Skin of body (tissue), 2 donors: ENCODE results near the gene USP27X. TPM values are rescaled to one million over a fixed set of nuclear protein-coding genes. Genes with fewer than 3 reads are reported as not detected.
A peak's percentile ranks its signal among the peaks of the same experiment; 100 is the strongest.

Experiments used
- DNase-seq: peaks from one replicate; lab custom pipeline; 2025; lab: John Stamatoyannopoulos, UW
- total RNA-seq: library from RNA; depleted of rRNA; stranded (reverse); fragments of >200 nt; gene quantifications from one replicate; pipeline ENCODE4 v1.2.3, GENCODE V29; 2014

Gene USP27X
- total RNA-seq, 1 donor from 2014 or later, result 3.1 TPM

DNA sequence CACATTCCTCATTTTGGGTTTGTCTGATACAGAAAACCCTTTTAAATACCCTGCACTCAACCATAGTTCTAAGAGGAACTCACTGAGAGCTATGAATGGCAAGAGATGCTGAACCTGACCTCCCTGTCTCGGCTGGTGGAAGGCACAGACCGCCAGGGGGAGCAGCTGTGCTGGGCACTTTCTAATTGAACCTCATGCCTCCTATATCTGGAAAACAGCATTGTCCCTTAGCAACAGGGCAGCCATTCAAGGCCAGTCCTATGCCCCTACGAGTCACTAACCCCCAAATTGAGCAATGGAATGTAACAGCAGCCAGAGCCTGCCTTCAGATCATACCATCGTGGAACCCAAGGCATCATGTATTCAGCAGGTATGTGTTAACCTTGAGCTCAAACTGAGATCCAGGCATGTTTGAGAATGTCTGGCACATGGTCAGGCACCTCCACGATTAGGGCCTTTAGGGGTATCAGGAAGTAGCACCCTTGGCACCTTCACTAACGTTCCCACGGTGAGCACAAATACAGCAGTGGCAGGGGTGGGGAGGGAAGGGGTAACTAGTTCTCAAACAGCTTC is 5.1 kb downstream of the USP27X start:
- DNase-seq, result no peak

DNA sequence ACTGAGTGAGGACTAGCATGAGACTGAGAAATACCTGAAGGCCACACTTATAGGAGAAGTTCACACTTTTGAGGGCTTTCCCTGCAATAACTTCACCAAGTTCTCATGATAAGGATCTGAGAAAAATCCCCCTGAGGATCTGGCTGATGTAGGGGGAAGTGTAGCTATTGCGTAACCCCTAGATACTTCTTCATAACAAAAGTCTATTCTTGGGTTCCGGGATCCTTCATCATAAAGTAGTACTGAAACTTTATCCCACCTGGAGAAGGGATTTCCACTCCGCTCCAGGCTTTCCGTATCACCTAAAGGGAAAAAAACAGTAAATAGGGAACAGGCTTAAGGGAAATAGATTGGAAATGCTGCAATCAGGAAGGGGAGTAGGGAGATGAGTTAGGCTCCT is 13.3 kb downstream of the USP27X start:
- no peak for DNase-seq

DNA sequence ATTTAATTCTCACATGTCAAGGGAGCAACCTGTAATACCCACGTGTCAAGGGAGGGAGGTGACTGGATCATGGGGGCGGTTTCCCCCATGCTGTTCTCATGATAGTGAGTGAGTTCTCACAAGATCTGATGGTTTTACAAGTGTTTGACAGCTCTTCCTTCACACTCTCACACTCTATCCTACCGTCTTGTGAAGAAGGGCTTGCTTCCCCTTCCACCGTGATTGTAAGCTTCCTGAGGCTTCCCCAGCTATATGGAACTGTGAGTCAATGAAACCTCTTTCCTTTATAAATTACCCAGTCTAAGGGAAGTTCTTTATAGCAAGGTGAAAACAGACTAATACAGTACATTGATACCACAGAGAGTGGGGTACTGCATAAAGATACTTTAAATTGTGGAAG is 17.7 kb downstream of the USP27X start:
- DNase-seq, result no peak

DNA sequence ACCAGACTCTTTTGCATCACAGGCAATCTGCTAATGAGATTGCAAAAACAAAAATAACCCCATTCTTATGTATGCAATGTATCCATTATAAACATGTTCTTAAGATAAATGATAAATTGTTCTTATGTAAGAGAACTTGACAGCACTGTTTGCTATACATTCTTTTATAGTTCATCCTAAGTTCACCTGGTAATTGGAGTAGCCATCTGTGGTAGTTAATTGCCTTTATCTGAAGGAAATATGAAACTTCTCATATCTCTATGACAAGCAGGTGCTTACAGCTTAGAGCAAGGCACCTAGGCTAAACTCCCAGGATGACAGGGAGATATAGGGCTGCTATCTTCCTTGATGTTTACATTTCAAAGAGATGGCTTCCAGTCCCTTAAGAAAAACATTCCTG is 21.8 kb downstream of the USP27X start:
- no peak for DNase-seq

DNA sequence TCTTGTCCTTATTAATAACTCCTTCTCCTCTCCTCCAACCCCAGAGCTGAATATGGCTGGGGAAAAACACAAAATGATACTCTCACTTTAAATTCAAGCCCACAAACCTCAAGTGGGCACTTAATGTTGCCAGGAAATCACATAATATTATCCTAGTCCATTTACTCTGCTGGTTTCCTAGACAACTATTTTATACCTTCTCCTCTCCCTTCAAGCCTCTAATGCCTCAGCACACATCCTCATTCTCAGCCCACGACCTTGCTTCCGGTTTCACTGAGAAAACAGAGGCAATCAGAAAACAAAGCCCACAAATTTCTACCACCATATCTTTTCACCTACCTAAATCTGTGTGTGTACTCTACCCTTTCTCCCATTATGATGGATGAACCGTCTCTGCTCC is 31.1 kb downstream of the USP27X start:
- no peak for DNase-seq

DNA sequence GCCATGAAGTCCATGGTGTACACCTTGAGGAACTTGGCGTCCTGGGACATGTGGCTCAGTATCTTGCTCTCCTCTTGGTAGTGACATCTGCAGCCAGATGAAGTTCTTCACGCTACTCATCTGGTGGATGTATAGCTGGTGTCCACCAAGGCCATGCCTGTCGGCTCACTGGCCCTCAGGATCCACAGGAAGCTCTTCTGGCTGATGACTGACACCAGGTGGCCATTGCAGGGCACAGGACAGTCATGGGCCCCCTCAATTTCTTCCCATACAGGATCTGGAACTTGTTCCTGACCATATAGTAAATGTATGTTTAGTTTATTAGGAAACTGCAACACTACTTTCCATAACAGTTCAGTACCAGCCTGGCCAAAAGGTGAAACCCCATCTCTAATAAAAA is 32.8 kb downstream of the USP27X start:
- no peak for DNase-seq

DNA sequence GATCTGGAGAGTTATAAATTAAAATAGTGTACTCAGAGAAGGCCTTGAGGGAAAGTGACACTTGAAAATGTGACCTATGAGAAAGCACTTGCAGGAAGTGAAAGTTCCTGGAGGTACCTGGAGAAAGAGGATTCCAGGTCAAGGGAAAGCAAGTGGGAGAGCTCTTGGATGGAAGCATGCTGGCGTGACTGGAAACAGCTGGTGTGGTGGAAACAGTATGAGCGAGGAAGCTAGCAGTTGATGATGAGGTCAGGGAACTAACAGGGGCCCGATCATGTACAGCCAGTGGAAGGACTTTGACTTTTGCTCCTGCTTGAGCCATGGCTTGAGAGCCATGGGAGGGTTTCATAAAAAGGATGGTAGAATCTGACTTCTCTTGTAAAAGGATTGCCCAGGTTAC is 33.6 kb downstream of the USP27X start:
- no peak for DNase-seq

DNA sequence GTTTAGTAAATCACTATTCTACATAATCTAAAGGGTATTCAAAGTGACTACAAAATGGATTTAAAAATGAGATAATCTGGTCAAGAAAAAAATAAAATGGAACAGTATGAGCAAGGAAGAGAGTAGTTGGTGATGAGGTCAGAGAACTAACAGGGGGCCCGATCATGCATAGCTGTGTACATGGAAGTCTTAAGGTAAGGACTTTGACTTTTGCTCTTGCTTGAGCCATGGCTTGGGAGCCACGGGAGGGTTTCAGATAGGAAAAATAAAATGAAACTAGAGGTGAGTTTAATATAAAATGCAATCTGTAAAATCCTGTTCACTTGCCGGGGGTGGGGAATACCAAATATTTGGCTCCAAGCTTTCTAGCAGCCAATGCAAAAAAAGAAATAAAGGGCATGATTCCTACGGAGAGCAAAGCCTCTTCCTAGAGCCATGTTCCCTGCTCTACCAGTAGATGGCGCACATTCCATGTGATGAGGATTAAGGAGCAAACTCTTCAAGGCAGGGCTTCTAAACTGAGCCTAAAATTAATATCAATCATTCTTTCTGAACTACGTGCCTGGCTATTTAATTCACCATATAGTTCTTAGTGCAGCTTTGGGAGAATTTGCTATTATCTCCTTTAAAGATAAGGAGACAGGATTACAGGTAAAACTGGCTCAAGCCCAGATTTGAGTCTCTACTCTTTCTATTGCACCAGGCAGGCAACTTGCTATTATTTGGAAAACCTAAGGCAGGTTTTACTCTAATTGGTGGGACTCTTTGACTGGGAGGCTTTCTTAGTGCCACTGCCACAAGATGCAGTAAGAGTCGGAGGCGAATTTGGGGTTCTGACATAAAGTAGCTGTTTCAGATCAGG is 36.3 kb downstream of the USP27X start:
- DNase-seq, result peak; percentile 3

DNA sequence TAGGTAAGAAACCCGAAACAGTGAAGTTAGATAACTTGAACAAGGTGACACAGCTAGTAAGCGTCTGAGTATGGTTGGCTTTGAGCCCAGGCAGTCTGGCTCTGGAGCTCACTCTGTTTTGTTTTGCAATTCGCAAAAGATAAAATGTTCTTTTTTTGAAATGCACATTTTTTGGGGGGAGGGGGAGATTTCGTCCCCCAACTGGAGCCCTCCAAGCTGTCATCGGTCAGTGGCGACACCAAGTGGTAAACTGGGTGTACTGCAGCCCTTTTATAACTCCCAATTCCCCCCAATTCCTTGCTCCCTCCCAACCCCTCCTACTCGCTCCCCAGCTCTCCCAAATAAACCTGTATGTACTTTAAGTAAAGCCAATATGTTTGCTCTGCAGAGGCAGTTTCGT is 40.3 kb downstream of the USP27X start:
- DNase-seq, result no peak

DNA sequence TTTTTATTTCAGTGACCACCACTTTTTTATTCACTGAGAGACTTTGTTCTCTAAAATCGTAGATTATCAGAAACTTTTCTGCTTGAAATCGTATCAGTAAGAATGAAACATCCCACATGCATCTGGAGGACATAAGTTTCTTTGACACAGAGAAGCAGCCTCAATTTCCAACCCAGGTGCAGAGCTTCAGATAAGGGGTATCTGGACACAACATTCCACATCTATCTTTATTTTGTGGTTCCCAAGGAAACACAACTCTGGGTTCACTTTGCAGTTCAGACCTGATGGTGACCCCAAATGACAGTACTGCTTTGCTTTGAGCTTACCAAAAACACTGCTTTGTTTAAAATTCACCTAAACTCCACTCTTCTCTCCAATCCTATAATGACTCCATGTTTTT is 41.8 kb downstream of the USP27X start:
- no peak for DNase-seq

DNA sequence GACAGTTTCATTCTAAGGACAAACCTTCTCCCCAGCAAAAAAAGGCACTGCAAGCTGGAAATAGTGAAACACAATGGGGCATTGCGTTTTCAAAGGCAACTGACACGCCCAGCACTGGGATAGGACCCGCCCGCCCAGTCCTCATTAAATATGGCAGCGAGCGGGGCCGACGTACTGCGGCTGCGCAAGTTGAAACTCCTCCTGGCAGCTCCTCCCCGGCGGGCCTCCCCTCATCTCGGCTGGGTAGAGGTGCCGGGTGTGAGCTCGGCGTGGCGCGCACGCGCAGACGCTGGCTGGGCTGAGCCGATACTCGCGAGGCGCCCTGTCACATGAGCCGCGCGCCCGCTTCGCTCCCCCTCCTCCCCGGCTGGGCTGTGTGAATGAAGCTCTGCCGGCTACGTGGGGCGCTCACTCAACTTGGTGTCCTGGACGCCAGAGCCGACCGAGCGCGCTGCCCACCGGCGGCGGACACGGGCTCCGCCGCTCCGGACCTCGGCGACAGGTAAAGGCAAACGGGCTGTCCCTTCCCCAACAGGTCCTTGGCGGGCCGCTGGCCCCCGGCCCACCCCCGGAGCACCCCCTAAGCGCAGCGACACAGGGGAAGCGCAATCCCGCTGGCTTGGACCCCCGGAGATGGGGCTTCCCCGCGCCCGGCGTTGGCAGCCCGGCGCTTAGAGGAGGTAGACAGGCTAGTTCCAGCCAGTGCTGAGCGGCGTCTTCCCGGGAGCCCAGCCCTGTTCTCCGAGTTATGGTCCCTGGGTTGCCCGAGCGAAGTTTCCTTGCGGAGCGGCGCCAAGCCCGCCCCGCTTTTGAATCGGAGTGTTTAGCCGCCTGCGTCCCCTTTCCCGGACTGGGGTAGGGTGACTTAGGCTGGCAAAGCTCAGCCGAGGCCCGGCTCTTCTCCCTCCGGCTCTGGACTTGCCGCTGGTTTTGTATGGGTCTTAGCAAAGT is 43.3 kb downstream of the USP27X start, which contains the start of gene CLCN5:
TSS of gene CLCN5 (plus strand) at position 306 of the 951 bp plus-strand sequence. CDS start 2,703 bp downstream, outside the sequence.
- peak; percentile 90 for DNase-seq

DNA sequence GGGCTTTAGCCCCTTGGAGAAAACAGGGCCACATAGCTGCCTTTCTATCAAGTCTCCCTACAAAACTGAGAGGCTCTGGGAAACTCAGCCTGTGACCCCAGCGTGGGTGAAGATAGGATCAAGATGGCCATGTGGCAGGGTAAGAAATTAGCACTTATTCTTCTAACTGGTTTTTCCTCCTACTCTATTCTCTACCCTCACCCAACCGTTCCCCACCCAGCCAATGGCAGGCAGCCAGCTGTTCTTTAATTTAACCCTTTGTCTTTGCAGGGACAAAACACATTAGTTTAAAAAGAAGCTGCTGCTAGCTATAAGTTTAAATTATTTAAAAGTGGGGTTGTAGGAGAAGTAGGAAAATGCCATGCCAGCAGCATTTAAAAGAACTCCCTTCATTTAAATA is 45.9 kb downstream of the USP27X start:
- no peak for DNase-seq

DNA sequence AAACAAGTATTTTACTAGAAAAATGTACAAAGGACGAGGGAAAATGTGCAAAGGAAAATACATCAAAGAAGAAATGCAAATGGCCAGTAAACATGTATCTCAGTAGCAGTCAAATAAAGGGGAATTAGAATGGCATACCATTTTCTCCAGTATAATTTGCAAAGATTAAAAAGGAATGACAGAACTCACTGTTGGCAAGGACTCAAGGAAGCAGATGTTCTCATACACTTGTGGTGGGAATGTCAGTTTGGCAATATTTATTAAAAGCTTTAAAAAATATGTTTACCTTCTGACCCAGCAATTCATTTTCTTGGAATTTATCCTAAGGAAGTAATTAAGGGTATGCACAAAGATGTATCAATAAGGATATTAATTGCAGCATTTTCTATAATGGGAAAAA is 50.8 kb downstream of the USP27X start:
- no peak for DNase-seq

Other genes with a start within 250 kb of the USP27X start
- gene PAGE1, start 183.5 kb upstream of the USP27X start, total RNA-seq, result not detected
- gene PAGE4, start 50.2 kb upstream of the USP27X start, total RNA-seq, result not detected
- 18.9 TPM for gene CLCN5, start 43.1 kb downstream of the USP27X start, total RNA-seq